Daoy (cell line): Measurements from ENCODE around the gene RSL24D1. TPM values are rescaled to one million over a fixed set of nuclear protein-coding genes. Genes with fewer than 3 reads are reported as not detected.
"Not testable (repeated sequence)": the region's sequence is repeated elsewhere in the genome, so short reads cannot be mapped to it uniquely, and the experiment has no call there.

ENCODE experiments used
- DNase-seq: peaks from one replicate; pipeline ENCODE4 v3.0.0-alpha.2; 2015; ENCODE audit warnings: low read depth
- total RNA-seq: library from RNA; depleted of rRNA; stranded (reverse); fragments of >200 nt; shearing (Covaris generic); gene quantifications from 2 replicates; pipeline ENCODE4 v1.2.3, GENCODE V29; 2014; rRNA removed

Gene RSL24D1
- total RNA-seq, 1 experiment from 2014 or later: 146 TPM

DNA sequence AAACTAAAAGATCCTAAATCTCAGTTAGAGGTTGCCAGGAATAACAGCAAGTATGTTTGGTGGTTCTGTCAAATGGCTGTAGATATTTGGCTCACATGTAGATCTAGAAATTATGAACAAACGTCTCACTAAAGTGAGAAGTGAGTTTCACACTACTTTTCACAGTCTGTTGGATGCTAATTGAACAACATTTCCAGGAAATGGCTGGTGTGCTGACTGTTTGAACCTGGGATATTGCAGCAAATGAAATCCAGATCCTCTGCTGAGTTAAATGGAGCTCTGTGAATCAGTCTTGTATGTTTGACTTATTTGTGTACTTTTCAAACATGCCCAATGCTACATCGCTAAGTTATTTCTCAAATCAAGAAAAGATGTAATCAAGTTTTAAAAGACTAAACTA lies 21.3 kb upstream of the RSL24D1 start:
- no peak for DNase-seq

GRCh38 chr15:55204464-55204863 lies 7.7 kb upstream of the RSL24D1 start:
- DNase-seq: no peak

GRCh38 chr15:55202206-55202605 lies 5.5 kb upstream of the RSL24D1 start:
- DNase-seq: no peak

DNA sequence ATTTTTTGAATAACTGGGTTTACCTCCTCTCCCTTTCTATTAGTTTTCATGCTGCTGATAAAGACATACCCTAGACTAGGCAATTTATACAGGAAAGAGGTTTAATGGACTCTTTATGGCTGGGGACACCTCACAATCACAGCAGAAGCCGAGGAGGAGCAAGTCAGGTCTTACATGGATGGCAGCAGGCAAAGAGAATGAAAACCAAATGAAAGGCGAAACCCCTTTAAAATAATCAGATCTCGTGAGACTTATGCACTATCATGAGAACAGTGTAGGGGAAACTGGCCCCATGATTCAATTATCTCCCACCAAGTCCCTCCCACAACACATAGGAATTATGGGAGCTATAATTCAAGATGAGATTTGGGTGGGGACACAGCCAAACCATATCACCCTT lies 2.0 kb upstream of the RSL24D1 start:
- DNase-seq: no peak

DNA sequence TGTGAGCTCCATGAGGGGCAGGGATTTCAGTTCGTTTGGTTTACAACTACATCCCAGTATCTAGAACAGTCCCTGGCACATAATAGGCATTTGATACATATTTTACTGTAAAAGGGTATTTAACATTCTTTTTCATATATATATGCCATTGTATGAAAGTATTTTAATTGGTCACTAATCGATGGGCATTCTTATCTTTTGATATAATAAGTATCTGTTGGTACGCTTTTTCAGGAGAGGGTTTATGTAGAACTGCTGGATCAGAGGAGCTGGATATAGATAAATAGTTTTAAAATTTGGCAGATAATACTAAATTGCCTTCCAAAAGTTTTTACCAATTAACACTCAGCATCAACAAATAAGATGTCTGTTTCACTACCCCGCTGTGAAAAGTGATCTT lies 978 bp upstream of the RSL24D1 start:
- DNase-seq: no peak

DNA sequence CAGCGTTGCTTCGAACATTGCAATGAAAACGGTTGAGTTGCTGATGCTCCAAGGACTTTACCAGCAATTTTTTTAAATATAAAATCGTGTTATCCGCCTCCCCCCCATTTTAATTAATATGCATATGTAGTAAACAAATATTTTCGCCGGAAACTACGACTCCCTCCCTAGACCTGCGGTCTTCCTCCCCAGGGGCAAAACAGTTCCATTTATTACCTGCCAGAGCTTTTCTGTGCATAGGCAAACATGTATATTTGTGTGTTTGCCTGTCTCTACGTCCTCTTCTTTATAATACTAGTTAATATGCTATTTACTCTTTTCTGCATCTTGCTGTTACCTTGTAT lies 593 bp upstream of the RSL24D1 start:
- DNase-seq: no peak

DNA sequence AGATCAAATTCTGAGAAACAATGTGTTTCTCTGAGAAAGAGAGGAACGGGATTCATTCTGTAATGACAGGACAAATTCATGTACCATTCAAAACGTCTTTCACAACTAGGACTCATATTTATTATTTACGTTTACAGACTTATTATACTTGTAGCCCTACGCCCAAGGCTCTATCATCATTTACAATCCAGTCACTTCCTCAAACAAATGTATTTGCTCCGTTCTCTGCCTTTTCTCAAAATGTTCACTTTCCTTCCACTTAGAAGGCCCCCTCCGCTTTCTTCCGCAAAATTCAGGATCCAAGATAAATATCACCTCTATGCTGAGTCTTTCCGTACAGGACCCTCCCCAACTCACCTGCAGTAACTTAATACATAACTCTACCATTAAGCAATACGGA lies 745 bp downstream of the RSL24D1 start:
- no peak for DNase-seq

DNA sequence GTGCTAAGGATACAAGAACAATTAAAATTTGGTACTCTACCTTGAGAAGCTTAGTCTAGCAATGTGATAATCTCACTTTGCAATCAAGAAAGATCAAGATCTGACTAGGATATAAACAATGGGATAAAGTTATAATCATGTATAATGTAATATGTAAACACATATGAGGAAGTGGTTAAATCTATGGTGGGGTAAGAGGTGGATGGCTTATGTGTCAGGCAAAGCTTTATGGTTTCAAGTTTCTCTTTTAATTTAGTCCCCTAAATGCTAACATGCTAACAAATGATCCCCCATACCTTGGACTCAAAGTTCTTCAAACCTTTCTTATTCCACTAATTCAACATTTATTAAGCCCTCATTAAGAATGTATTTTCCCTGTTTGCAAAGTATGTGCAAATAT lies 2.5 kb downstream of the RSL24D1 start:
- DNase-seq: no peak

GRCh38 chr15:55186331-55186730 lies 10.4 kb downstream of the RSL24D1 start:
- DNase-seq: no peak

DNA sequence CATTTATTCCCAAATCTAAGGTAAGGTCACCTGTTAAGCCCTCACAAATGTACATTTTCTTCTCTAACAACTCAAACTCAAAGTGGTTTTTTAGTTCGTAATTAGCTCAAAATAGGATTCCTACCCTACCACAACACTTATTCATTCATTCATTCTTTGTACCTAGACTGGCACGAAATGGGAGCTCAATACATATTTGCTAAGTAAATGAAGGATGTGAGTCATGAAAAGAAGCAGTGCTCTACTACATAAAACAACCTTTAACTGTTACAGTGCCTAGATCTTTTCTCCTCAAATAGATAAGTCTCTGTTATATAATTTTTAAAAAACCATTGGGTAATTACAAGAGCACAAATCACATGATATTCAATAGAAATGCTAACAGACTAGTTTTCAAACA lies 13.1 kb downstream of the RSL24D1 start:
- DNase-seq: no peak

GRCh38 chr15:55179141-55179540 lies 17.6 kb downstream of the RSL24D1 start:
- no peak for DNase-seq

GRCh38 chr15:55170361-55170760 lies 26.4 kb downstream of the RSL24D1 start:
- DNase-seq: no peak

GRCh38 chr15:55168350-55168974 lies 28.3 kb downstream of the RSL24D1 start:
- peak; percentile 52 for DNase-seq

DNA sequence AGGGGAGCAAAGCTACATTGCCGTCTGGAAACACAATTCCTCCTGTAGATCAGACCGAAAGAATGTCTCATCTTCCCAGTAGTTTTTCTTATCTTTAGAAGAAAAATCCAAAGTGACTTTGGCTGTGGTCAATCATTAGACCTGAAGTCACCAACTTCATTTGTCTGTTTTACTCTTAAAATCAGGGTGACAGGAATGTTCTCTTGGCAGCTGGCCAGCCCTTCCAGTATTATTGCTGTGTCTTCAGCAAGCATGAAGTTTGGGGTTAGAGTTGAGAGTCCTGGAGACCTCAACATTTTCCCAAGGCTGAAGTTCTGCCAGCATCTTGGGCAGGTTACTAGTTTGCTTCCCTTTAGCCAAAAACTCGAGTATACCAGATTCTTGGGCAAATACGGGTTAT lies 32.5 kb downstream of the RSL24D1 start:
- DNase-seq: no peak

DNA sequence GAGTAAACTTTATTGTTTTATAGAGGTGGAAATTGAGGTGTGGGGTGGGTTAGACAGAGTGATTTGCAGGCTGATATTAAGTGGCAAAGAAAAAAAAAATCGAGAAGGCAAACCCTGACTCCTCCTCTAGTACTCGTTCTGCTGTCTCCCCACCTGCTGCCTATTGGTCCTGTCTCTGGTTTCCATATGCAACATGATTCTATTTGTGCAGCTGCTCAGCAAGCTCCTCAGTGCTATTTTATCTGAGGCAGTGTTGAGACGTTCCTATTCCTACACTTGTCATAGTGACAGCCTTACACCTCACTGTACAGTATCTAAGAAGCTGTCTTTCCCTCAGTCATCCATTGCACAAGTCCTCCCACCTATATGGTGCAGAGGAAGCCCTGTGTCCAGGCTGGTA lies 45.1 kb downstream of the RSL24D1 start:
- no peak for DNase-seq

- not testable (repeated sequence) for DNase-seq
Observed at GRCh38 chr15:55143132-55143531, 53.6 kb downstream of the RSL24D1 start.

DNA sequence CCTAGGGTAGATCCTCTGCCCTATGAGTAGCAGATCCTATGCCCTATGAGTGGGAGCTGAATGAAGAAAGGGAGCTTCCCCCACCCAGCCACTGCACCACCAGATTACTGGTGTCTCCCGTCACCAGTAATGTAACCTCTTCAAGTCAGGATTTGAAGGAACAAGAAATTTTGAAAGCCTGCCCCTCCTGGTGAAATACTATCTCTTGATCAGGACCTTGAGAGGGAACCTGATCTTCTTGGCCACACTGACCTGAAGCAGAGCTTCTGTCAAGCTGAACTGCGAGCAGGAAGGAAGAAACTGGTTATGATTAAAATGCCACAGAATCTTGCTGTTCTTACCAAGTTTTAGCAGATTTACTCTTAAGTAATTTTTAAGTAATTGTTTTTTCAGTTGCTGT lies 62.8 kb downstream of the RSL24D1 start:
- DNase-seq: no peak

- DNase-seq: no peak
Observed at GRCh38 chr15:55132672-55133071, 64.1 kb downstream of the RSL24D1 start.

Other genes starting within 250 kb of the RSL24D1 start
- 6.5 and 9.7 TPM in 2 replicates for gene RAB27A, start 92.9 kb upstream of the RSL24D1 start, total RNA-seq
- gene PIGBOS1, start 122.2 kb upstream of the RSL24D1 start, total RNA-seq: 15.3 and 25.9 TPM in 2 replicates
- 14.2 and 15.0 TPM in 2 replicates for gene PIGB, start 122.3 kb upstream of the RSL24D1 start, total RNA-seq
- 28.3 and 28.9 TPM in 2 replicates for gene CCPG1, start 211.4 kb upstream of the RSL24D1 start, total RNA-seq
- gene PIERCE2, start 211.6 kb upstream of the RSL24D1 start, total RNA-seq: 0.11 and 1.3 TPM in 2 replicates